Choroid plexus epithelial cell (primary cell): ENCODE data around the gene FTCD.
"Not testable (repeated sequence)": the region's sequence is repeated elsewhere in the genome, so short reads cannot be mapped to it uniquely, and the experiment has no call there.

ENCODE experiments used
- DNase-seq: peaks from one replicate; pipeline ENCODE4 v3.0.0-alpha.2; 2010; ENCODE audit warnings: low read depth
- H3K4me3 ChIP-seq: 2 replicates; pipeline ENCODE4 v1.5.1; 2011; ENCODE audit warnings: low read depth, mild to moderate bottlenecking, control low read depth, low read length, moderate library complexity
- CTCF ChIP-seq: conservative IDR thresholded peaks from 2 replicates; pipeline ENCODE4 v1.5.1; 2011; ENCODE audit warnings: low read depth, mild to moderate bottlenecking, control low read depth, inconsistent platforms, low read length, moderate library complexity

Gene FTCD

GRCh38 chr21:46144464-46145070 lies 10.8 kb downstream of the FTCD start:
- no peak for TF ChIP-seq CTCF
- DNase-seq, result no peak
- no peak overlapping the region for H3K4me3 ChIP-seq

- DNase-seq, result no peak
- TF ChIP-seq CTCF, result no peak
- no peak overlapping the region for H3K4me3 ChIP-seq
Measured at GRCh38 chr21:46142582-46143473, 12.6 kb downstream of the FTCD start.

- no peak for DNase-seq
- TF ChIP-seq CTCF, result no peak
Measured at GRCh38 chr21:46141767-46142581, 13.4 kb downstream of the FTCD start.

GRCh38 chr21:46140352-46141003 lies 14.9 kb downstream of the FTCD start:
- DNase-seq, result peak; percentile 35
- H3K4me3 ChIP-seq, result not testable (repeated sequence)

More at GRCh38 chr21:46141767-46142581, 13.4 kb downstream of the FTCD start:
- H3K4me3 ChIP-seq, result no peak overlapping the region

- DNase-seq, result no peak
- no peak for TF ChIP-seq CTCF
- no peak overlapping the region for H3K4me3 ChIP-seq
Measured at GRCh38 chr21:46139686-46140085, 15.7 kb downstream of the FTCD start.

GRCh38 chr21:46138383-46138970 lies 16.9 kb downstream of the FTCD start:
- TF ChIP-seq CTCF, result no peak
- DNase-seq, result no peak
- no peak overlapping the region for H3K4me3 ChIP-seq
